Panc1 (cell line): ENCODE results near the gene BCR. TPM values are rescaled to one million over a fixed set of nuclear protein-coding genes. Genes with fewer than 3 reads are reported as not detected.

ENCODE experiments used
- ATAC-seq: fragments of 200-7000 bp; cut with Tn5 transposase; 2 replicates; pipeline ENCODE4 v1.9.1; 2020; ENCODE audit warnings: mild to moderate bottlenecking, moderate library complexity
- BruUV-seq: library from RNA; stranded (reverse); fragments of 400-500 nt; replicated peaks from 2 replicates; lab custom pipeline; 2021; lab: Mats Ljungman, UMichigan
- CTCF ChIA-PET: fragments of 300-600 bp; sonication (Branson Sonifier 250); formaldehyde crosslinking; loops from one replicate; lab custom pipeline; 2022; ENCODE audit warnings: antibody characterized with exemption; lab: Charles Lee
- POLR2A ChIA-PET: fragments of 300-600 bp; sonication (Branson Sonifier 250); formaldehyde crosslinking; loops from one replicate; lab custom pipeline; 2022; ENCODE audit warnings: antibody characterized with exemption; lab: Charles Lee
- DNase-seq: peaks from one replicate; pipeline ENCODE4 v3.0.0-alpha.2; 2010; ENCODE audit warnings: low read depth, low spot score
- H3K27ac ChIP-seq: 2 replicates; pipeline ENCODE4 v1.5.1; 2011; ENCODE audit warnings: mild to moderate bottlenecking, low read length, inconsistent platforms
- H3K27me3 ChIP-seq: fragments of 200-500 bp; sonication (Bioruptor generic); 2 replicates; pipeline ENCODE4 v1.6.0; 2014; ENCODE audit warnings: low read length, inconsistent platforms; ENCODE audit not compliant: control insufficient read depth, insufficient read depth
- H3K36me3 ChIP-seq: fragments of 200-500 bp; sonication (Bioruptor generic); 2 replicates; pipeline ENCODE4 v1.5.1; 2014; ENCODE audit warnings: inconsistent platforms, mild to moderate bottlenecking, low read length, moderate library complexity; ENCODE audit not compliant: control insufficient read depth, insufficient read depth
- H3K4me1 ChIP-seq: 2 replicates; pipeline ENCODE4 v1.5.1; 2011; ENCODE audit warnings: inconsistent platforms, mild to moderate bottlenecking, low read length, moderate library complexity; ENCODE audit not compliant: control insufficient read depth, insufficient read depth
- H3K4me3 ChIP-seq, 2 experiments: 2 replicates each; pipeline ENCODE4 v1.5.1; 2011 to 2012; ENCODE audit warnings: low read depth in 2 of 2, low read length in 2 of 2, mild to moderate bottlenecking in 2 of 2, inconsistent platforms in 1 of 2, moderate library complexity in 1 of 2
- H3K9me3 ChIP-seq: fragments of 200-500 bp; sonication (Bioruptor generic); 2 replicates; pipeline ENCODE4 v1.5.1; 2014; ENCODE audit warnings: low read depth, mild to moderate bottlenecking, inconsistent platforms, low read length, moderate library complexity; ENCODE audit not compliant: control insufficient read depth, insufficient read depth
- POLR2AphosphoS5 ChIP-seq: IDR thresholded peaks from 2 replicates; pipeline ENCODE4 v1.6.1; 2012; ENCODE audit warnings: mild to moderate bottlenecking, low read depth, low read length, moderate library complexity
- SIN3A ChIP-seq: IDR thresholded peaks from 2 replicates; pipeline ENCODE4 v1.6.1; 2012; ENCODE audit warnings: low read depth, mild to moderate bottlenecking, low read length, moderate library complexity, borderline replicate concordance; ENCODE audit not compliant: insufficient read depth
- TCF7L2 ChIP-seq: IDR thresholded peaks from 2 replicates; pipeline ENCODE4 v1.6.1; 2011; ENCODE audit warnings: mild to moderate bottlenecking, low read depth, low read length, inconsistent platforms
- in situ Hi-C: cut with HindIII; loops from 2 replicates; pipeline ENCODE4 v1.10.0; 2016; ENCODE audit warnings: low sequenced_read_pairs, low pct_unique_long_range_greater_than_20kb
- intact Hi-C: fragments of 100-400 bp; cut with micrococcal nuclease; formaldehyde crosslinking; loops from one replicate; pipeline ENCODE4 v1.10.0; 2022; ENCODE audit not compliant: unreplicated experiment
- total RNA-seq: library from RNA; stranded (reverse); gene quantifications from one replicate; pipeline ENCODE4 v1.2.1, GENCODE V29; 2021; ENCODE audit not compliant: unreplicated experiment
- TF ChIP-seq, protein P1 (sequence below): fragments of 450-650 bp; IDR thresholded peaks from 2 replicates; pipeline ENCODE4 v1.5.1; 2017; ENCODE audit warnings: mild to moderate bottlenecking
- TF ChIP-seq, protein P2 (sequence below), 2 experiments: IDR thresholded peaks; 2 replicates each; pipeline ENCODE4 v1.6.1; 2011 to 2012; ENCODE audit warnings: low read depth in 2 of 2, control low read depth in 1 of 2, low read length in 1 of 2, mild to moderate bottlenecking in 1 of 2, moderate library complexity in 1 of 2; ENCODE audit not compliant: insufficient read depth in 1 of 2

BCR gene
- total RNA-seq, 1 experiment from 2014 or later = 32.1 TPM

DNA sequence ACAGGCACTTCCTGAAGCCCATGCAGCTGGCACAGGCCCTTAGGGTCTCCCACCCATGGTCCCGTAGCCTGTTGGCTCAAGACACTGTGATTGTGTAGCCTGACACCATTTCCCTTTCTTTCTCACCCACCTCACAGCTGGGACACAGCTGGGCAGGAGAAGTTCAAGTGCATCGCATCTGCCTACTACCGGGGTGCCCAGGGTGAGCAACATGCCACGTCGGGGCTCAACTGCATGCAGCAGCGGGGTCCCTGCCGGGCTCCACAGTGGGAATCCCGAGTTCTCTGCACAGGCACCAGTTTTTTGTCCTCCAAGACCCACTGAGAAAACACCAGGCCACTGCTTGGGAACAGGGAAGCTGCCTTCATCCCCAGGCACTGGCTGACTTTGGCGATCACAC is 24.5 kb upstream of the BCR start:
- H3K9me3 ChIP-seq = no peaks in the 10 kb centered on the region
- POLR2A ChIA-PET = no interaction called here
- H3K4me1 ChIP-seq = no peaks in the 10 kb centered on the region
- CTCF ChIA-PET = no interaction called here
- no peak overlapping the region for H3K4me3 ChIP-seq
- DNase-seq = no peak
- no peak for ATAC-seq
- no TSS peak for BruUV-seq
- no peaks in the 10 kb centered on the region for H3K27me3 ChIP-seq
- intact Hi-C loops (no loop called here), in situ Hi-C loops (no loop called here)
- TF ChIP-seq SIN3A (no peak), POLR2AphosphoS5 (no peak)
- H3K27ac ChIP-seq = no peak overlapping the region
- no peaks in the 10 kb centered on the region for H3K36me3 ChIP-seq

DNA sequence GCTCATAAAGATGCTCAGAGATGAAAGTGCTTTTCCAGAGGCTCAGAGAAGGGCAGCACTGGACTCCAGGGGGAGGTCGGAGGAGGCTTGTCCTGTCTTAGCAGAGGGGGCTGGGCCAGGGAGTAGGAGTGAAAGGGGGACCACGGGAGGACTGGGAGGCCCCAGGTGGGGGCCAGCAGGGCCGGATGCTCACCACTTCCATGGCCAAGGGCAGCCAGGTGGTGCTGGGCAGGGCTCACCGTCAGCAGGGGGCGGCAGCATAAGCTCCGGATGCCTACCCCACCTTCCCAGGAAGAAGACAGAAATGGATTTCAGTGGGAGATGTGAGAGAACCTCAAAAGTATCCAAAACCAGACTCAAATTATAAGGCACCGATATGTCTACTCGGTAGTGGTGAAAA is 24.0 kb upstream of the BCR start:
- no peak overlapping the region for H3K4me3 ChIP-seq
- no peaks in the 10 kb centered on the region for H3K4me1 ChIP-seq
- DNase-seq (no peak), ATAC-seq (no peak)
- CTCF ChIA-PET = interaction anchor here (1.2 kb wide), 1 partner anchor 230 kb away, joined by 7 read pairs; no protein-coding TSS in a partner anchor
- H3K9me3 ChIP-seq = no peaks in the 10 kb centered on the region
- TF ChIP-seq POLR2AphosphoS5 (no peak), SIN3A (no peak), TCF7L2 (no peak)
- TF ChIP-seq, protein P1, sequence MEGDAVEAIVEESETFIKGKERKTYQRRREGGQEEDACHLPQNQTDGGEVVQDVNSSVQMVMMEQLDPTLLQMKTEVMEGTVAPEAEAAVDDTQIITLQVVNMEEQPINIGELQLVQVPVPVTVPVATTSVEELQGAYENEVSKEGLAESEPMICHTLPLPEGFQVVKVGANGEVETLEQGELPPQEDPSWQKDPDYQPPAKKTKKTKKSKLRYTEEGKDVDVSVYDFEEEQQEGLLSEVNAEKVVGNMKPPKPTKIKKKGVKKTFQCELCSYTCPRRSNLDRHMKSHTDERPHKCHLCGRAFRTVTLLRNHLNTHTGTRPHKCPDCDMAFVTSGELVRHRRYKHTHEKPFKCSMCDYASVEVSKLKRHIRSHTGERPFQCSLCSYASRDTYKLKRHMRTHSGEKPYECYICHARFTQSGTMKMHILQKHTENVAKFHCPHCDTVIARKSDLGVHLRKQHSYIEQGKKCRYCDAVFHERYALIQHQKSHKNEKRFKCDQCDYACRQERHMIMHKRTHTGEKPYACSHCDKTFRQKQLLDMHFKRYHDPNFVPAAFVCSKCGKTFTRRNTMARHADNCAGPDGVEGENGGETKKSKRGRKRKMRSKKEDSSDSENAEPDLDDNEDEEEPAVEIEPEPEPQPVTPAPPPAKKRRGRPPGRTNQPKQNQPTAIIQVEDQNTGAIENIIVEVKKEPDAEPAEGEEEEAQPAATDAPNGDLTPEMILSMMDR = no peak; the same call in 1 of the 2 replicates
- TF ChIP-seq, protein P2, sequence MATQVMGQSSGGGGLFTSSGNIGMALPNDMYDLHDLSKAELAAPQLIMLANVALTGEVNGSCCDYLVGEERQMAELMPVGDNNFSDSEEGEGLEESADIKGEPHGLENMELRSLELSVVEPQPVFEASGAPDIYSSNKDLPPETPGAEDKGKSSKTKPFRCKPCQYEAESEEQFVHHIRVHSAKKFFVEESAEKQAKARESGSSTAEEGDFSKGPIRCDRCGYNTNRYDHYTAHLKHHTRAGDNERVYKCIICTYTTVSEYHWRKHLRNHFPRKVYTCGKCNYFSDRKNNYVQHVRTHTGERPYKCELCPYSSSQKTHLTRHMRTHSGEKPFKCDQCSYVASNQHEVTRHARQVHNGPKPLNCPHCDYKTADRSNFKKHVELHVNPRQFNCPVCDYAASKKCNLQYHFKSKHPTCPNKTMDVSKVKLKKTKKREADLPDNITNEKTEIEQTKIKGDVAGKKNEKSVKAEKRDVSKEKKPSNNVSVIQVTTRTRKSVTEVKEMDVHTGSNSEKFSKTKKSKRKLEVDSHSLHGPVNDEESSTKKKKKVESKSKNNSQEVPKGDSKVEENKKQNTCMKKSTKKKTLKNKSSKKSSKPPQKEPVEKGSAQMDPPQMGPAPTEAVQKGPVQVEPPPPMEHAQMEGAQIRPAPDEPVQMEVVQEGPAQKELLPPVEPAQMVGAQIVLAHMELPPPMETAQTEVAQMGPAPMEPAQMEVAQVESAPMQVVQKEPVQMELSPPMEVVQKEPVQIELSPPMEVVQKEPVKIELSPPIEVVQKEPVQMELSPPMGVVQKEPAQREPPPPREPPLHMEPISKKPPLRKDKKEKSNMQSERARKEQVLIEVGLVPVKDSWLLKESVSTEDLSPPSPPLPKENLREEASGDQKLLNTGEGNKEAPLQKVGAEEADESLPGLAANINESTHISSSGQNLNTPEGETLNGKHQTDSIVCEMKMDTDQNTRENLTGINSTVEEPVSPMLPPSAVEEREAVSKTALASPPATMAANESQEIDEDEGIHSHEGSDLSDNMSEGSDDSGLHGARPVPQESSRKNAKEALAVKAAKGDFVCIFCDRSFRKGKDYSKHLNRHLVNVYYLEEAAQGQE (IDR thresholded peaks at IDR 0.05; ENCODE audit: insufficient read depth in 1 of 2, low read depth in 2 of 2, low read length in 1 of 2) = no peak
- H3K27me3 ChIP-seq = no peaks in the 10 kb centered on the region
- no peaks in the 10 kb centered on the region for H3K36me3 ChIP-seq
- H3K27ac ChIP-seq = no peak overlapping the region
- POLR2A ChIA-PET = no interaction called here
- no TSS peak for BruUV-seq
- intact Hi-C loops = no loop called here
- in situ Hi-C loops = no loop called here

DNA sequence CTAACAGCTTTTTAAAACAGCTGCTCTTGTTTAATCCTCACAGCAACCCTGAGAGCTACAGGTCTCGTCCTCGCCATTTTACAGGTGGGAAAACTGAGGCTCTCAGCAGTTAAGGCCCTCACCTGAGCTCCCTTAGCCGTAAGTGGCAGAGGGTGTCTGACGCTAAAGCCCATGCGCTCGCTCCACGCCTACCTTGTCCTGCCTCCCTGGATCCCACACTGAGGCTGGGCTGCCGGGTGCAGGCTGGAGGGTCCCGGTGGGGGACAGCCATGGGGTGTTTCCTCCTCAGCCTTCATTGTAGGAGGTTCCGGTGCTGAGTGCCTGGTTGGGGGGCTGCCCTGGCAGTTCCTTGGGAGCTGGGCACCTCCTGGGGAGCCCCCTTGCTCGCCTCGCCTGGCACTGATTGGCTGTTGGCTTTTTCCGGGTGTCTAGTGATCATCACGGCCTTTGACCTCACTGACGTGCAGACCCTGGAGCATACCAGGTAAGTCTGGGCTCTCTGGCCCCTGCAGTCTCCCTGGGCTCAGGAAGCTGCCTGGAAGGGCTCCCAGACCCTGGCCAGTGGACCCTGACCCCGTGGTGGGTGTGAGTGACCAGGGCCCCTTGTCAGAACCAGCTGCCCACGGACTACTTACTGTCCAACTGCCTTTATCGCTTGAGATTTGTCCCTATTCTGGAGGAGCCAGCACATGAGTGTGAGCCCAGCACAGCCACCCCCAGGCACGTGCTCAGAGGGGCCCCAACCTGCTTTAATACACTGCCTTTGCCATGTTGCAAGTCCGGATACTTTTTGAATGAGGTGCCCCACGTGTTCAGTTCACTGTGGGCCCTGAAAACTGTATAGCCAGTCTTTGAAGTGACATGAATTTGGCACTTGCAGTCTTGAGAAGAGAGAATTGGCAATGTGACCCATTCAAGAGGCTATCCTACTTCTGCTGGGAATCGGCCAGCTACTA is 22.5 kb upstream of the BCR start:
- H3K27ac ChIP-seq = no peak overlapping the region
- no TSS peak for BruUV-seq
- no peaks in the 10 kb centered on the region for H3K36me3 ChIP-seq
- no peak for TF ChIP-seq SIN3A
- TF ChIP-seq, protein P1 = no peak
- TF ChIP-seq TCF7L2 = no peak
- TF ChIP-seq, protein P2 (IDR thresholded peaks at IDR 0.05; ENCODE audit: insufficient read depth in 1 of 2, low read depth in 2 of 2, low read length in 1 of 2) = no peak
- DNase-seq = no peak
- no peaks in the 10 kb centered on the region for H3K9me3 ChIP-seq
- H3K4me1 ChIP-seq = no peaks in the 10 kb centered on the region
- POLR2A ChIA-PET = no interaction called here
- H3K27me3 ChIP-seq = no peaks in the 10 kb centered on the region
- H3K4me3 ChIP-seq = no peak overlapping the region
- intact Hi-C loops (no loop called here), in situ Hi-C loops (no loop called here)
- CTCF ChIA-PET = interaction anchor here (0.7 to 1.2 kb wide), 2 partner anchors 8 to 228 kb away, joined by 3 to 7 read pairs; no protein-coding TSS in a partner anchor
- ATAC-seq = no peak
